Parathyroid adenoma (tissue), 2 donors: ENCODE results near the gene MUC21.

ENCODE experiments used
- H2AFZ ChIP-seq: fragments of 300-600 bp; sonication (generic); one replicate; pipeline ENCODE4 v1.7.0; 2017; ENCODE audit warnings: antibody characterized with exemption, mild to moderate bottlenecking
- H3K27ac ChIP-seq: fragments of 300-600 bp; sonication (generic); one replicate; pipeline ENCODE4 v1.7.0; 2017
- H3K27me3 ChIP-seq: fragments of 300-600 bp; sonication (generic); one replicate; pipeline ENCODE4 v1.7.0; 2017; ENCODE audit warnings: low read length; ENCODE audit not compliant: control insufficient read depth, insufficient read depth
- H3K36me3 ChIP-seq: fragments of 300-600 bp; sonication (generic); one replicate; pipeline ENCODE4 v1.7.0; 2017; ENCODE audit warnings: low read length; ENCODE audit not compliant: control insufficient read depth, insufficient read depth
- H3K4me1 ChIP-seq: fragments of 300-600 bp; sonication (generic); one replicate; pipeline ENCODE4 v1.7.0; 2017; ENCODE audit warnings: control low read depth
- H3K4me2 ChIP-seq: fragments of 300-600 bp; sonication (generic); one replicate; pipeline ENCODE4 v1.7.0; 2017; ENCODE audit warnings: low read length
- H3K4me3 ChIP-seq: fragments of 300-600 bp; sonication (generic); one replicate; pipeline ENCODE4 v1.7.0; 2017; ENCODE audit warnings: low read depth, low read length
- H3K79me2 ChIP-seq: fragments of 300-600 bp; sonication (generic); one replicate; pipeline ENCODE4 v1.7.0; 2017; ENCODE audit warnings: control low read depth
- H3K9ac ChIP-seq: fragments of 300-600 bp; sonication (generic); one replicate; pipeline ENCODE4 v1.7.0; 2017; ENCODE audit warnings: mild to moderate bottlenecking
- H3K9me3 ChIP-seq: fragments of 300-600 bp; sonication (generic); one replicate; pipeline ENCODE4 v1.7.0; 2017; ENCODE audit warnings: low read length; ENCODE audit not compliant: control insufficient read depth
- TF ChIP-seq, protein P1 (sequence below): fragments of 300-600 bp; sonication (generic); IDR thresholded peaks from one replicate; pipeline ENCODE4 v1.7.0; 2017; ENCODE audit warnings: antibody characterized with exemption, mild to moderate bottlenecking
- donor health status: primary hyperparathyroidism.

Gene MUC21

DNA sequence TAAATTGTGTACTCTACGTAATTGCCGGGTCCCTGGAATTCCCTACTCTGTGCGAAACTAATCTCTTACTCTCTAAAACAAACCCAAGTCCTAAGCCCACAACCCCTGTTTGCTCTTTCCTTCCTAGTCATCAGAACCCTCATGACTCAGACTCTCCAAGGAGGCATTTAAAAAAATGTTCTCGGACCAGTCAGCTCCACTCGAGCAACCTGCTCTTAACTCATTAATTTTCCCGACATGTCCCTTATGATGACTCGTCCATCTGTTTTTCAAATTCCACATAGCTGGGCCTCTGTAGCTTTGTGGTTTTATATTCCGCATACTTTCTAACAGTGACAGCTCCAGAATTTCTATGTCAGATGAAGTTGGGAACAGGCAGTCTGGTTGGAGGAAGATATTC is 24.2 kb downstream of the MUC21 start:
- no peaks in the 10 kb centered on the region for H3K79me2 ChIP-seq
- no peak overlapping the region for H3K4me2 ChIP-seq
- H3K9ac ChIP-seq = no peak overlapping the region
- H3K9me3 ChIP-seq = no peaks in the 10 kb centered on the region
- TF ChIP-seq, protein P1, sequence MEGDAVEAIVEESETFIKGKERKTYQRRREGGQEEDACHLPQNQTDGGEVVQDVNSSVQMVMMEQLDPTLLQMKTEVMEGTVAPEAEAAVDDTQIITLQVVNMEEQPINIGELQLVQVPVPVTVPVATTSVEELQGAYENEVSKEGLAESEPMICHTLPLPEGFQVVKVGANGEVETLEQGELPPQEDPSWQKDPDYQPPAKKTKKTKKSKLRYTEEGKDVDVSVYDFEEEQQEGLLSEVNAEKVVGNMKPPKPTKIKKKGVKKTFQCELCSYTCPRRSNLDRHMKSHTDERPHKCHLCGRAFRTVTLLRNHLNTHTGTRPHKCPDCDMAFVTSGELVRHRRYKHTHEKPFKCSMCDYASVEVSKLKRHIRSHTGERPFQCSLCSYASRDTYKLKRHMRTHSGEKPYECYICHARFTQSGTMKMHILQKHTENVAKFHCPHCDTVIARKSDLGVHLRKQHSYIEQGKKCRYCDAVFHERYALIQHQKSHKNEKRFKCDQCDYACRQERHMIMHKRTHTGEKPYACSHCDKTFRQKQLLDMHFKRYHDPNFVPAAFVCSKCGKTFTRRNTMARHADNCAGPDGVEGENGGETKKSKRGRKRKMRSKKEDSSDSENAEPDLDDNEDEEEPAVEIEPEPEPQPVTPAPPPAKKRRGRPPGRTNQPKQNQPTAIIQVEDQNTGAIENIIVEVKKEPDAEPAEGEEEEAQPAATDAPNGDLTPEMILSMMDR = no peak
- H3K27me3 ChIP-seq = no peaks in the 10 kb centered on the region
- no peaks in the 10 kb centered on the region for H3K4me1 ChIP-seq
- no peak overlapping the region for H2AFZ ChIP-seq
- H3K36me3 ChIP-seq = no peaks in the 10 kb centered on the region
- H3K27ac ChIP-seq = no peak overlapping the region
- H3K4me3 ChIP-seq = no peak overlapping the region

DNA sequence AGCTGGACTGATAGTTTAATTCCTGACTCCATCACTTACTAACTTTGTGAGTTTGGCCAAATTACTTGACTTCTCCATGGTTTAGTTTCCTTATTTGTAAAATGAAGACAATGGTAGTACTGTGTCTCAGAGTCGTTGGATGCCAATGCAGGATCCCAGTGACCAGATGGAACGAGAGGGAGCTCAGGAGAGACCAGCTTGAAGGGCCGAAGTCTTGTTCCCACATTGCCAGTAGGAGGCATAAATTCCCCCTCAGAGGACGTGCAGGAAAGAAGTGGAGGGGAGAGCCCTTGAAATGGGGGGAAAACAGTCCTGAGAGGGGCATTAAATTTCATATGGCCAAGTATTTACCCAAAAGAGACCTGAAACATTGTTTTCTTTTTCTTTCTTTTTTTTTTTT is 24.6 kb downstream of the MUC21 start:
- H3K79me2 ChIP-seq = no peaks in the 10 kb centered on the region
- no peaks in the 10 kb centered on the region for H3K36me3 ChIP-seq
- no peaks in the 10 kb centered on the region for H3K9me3 ChIP-seq
- no peak overlapping the region for H3K9ac ChIP-seq
- no peak overlapping the region for H2AFZ ChIP-seq
- H3K4me1 ChIP-seq = no peaks in the 10 kb centered on the region
- no peak overlapping the region for H3K4me3 ChIP-seq
- TF ChIP-seq, protein P1 = no peak
- no peak overlapping the region for H3K27ac ChIP-seq
- no peaks in the 10 kb centered on the region for H3K27me3 ChIP-seq
- no peak overlapping the region for H3K4me2 ChIP-seq

DNA sequence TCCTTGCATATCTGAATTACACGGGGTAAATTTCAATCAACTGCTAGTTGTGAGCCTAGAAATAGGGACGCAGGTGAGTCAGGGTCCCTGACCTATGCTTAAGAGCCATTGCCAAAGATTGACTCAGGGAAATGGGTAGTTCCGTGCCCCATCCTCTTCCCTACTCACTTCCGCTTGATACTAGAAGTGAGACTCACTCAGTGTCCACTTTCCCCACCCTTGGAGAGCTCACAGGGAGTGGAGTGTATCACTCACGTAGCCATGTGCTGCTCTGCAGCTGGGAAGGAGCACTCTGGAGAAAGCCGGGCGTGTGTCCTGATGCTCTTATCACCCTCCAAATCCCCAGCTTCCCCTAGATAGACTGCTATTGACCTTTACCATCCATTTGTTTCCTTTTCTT is 26.2 kb downstream of the MUC21 start:
- H3K9ac ChIP-seq = no peak overlapping the region
- TF ChIP-seq, protein P1 = no peak
- no peak overlapping the region for H2AFZ ChIP-seq
- no peaks in the 10 kb centered on the region for H3K79me2 ChIP-seq
- H3K4me2 ChIP-seq = no peak overlapping the region
- no peaks in the 10 kb centered on the region for H3K36me3 ChIP-seq
- no peaks in the 10 kb centered on the region for H3K9me3 ChIP-seq
- no peaks in the 10 kb centered on the region for H3K27me3 ChIP-seq
- no peak overlapping the region for H3K4me3 ChIP-seq
- H3K4me1 ChIP-seq = no peaks in the 10 kb centered on the region
- H3K27ac ChIP-seq = no peak overlapping the region

DNA sequence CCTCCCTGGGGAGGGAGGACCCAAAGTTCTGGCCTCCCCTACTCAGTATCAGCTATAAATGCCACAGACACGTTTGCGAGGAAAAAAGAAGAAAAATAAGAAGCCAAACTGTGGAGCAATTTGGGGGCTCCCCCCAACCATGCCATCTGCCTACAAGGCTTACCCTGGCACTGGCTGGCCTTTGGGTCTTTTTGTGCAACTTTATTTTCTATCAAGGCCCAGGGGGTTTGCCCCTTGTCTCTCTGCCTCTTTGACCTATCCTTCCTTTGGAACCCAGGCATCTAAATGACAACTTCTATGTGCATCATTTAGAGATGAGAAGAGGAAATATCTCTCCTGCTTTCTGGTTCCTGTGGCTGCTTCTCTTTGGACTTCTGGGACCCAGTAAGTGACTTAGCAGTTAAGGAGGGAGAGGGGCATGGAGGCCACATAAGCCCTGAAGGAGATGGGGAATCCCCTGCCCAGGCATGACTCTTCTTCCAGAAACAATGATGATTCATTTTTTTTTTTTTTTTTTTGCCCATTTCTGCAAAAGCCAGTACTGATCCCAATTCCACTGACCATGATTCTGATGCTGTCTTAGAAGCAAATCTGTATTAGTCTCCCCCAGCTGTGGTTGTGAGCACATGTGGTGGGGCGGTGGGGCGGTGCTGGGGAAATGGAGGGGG is 27.0 kb downstream of the MUC21 start, which contains the start of gene MUC22:
TSS of gene MUC22 (plus strand) at position 82 of the 668 bp plus-strand sequence. CDS start at position 315, 233 bp downstream.
- Histone ChIP-seq H3K4me1 (no peaks in the 10 kb centered on the region), H3K27ac (no peak within 1 kb of the TSS), H3K36me3 (no peaks in the 10 kb centered on the region), H3K9ac (no peak within 1 kb of the TSS), H3K79me2 (no peaks in the 10 kb centered on the region), H3K9me3 (no peaks in the 10 kb centered on the region), H2AFZ (no peak within 1 kb of the TSS), H3K4me2 (no peak within 1 kb of the TSS), H3K4me3 (no peak within 1 kb of the TSS), H3K27me3 (no peaks in the 10 kb centered on the region)
- TF ChIP-seq, protein P1 = no peak

DNA sequence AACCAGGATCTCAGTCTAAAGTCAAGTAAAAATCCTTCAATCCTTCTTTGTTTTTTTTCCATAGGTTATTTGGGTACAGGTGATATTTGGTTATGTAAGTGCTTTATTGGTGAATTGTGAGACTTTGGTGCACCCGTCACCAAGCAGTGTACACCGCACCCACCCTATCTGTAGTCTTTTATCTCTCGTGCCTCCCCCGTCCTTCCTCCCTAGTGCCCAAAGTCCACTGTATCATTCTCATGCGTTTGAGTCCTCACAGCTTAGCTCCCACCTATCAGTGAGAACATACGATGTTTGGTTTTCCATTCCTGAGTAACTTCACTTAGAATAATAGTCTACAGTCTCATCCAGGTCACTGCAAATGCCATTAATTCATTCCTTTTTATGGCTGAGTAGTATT is 27.6 kb downstream of the MUC21 start:
- TF ChIP-seq, protein P1 = no peak
- Histone ChIP-seq H3K4me1 (no peaks in the 10 kb centered on the region), H3K4me2 (no peak overlapping the region), H3K9me3 (no peaks in the 10 kb centered on the region), H3K9ac (no peak overlapping the region), H3K36me3 (no peaks in the 10 kb centered on the region), H3K27ac (no peak overlapping the region), H3K27me3 (no peaks in the 10 kb centered on the region), H2AFZ (no peak overlapping the region), H3K4me3 (no peak overlapping the region), H3K79me2 (no peaks in the 10 kb centered on the region)
